ENCODE results near the gene SYT8.

The SYT8 gene

GRCh38 chr11:1838426-1839144, 3.8 kb downstream of the SYT8 start, which contains the start of gene TNNI2:
TNNI2 (plus strand) TSS chr11:1838981; CDS start chr11:1839697, 716 bp downstream.
- no peak within 1 kb of the TSS for H3K18ac ChIP-seq (ENCODE audit: low read length)
- no peak within 1 kb of the TSS for H3K4me2 ChIP-seq (ENCODE audit: low read length)
- H4K91ac ChIP-seq (ENCODE audit: low read depth, low read length) = peak within 1 kb of the TSS; percentile 41
- no peak within 1 kb of the TSS for H2AFZ ChIP-seq (ENCODE audit: insufficient read depth, low read length, poor library complexity)
- WGBS (ENCODE audit: extremely low coverage, insufficient coverage, insufficient read length) = no CpG with 5 or more reads among the region's 32 CpGs
- no peak within 1 kb of the TSS for H4K8ac ChIP-seq (ENCODE audit: low read depth, low read length)
- no peak within 1 kb of the TSS for H4K12ac ChIP-seq (ENCODE audit: low read depth, low read length)
- no peak within 1 kb of the TSS for H3K14ac ChIP-seq (ENCODE audit: low read length)
- no peak within 1 kb of the TSS for H3K4ac ChIP-seq (ENCODE audit: low read depth, low read length)
- peak within 1 kb of the TSS; percentile 35 for H2BK12ac ChIP-seq (ENCODE audit: low read length)
- H3K4me1 ChIP-seq (ENCODE audit: control insufficient read depth in 1 of 2, insufficient read depth in 2 of 2, low read length in 2 of 2) = peaks cover 12 to 14% of the 10 kb centered on the region in 2 experiments
- H2BK5ac ChIP-seq (ENCODE audit: low read depth, low read length, poor library complexity) = no peak within 1 kb of the TSS
- H3K27me3 ChIP-seq (ENCODE audit: insufficient read depth, low read length) = no peaks in the 10 kb centered on the region
- H3K4me3 ChIP-seq (ENCODE audit: low read depth, low read length) = no peak within 1 kb of the TSS
- no peak within 1 kb of the TSS for H3K23ac ChIP-seq (ENCODE audit: low read length)
- no peaks in the 10 kb centered on the region for H3K36me3 ChIP-seq (ENCODE audit: control insufficient read depth in 1 of 2, insufficient read depth in 2 of 2, low read length in 2 of 2)
- no peak within 1 kb of the TSS for H3K27ac ChIP-seq (ENCODE audit: low read depth, low read length)
- H2BK120ac ChIP-seq (ENCODE audit: insufficient read depth, low read length, poor library complexity) = no peak within 1 kb of the TSS
- peaks cover 15% of the 10 kb centered on the region for H3K79me1 ChIP-seq (ENCODE audit: low read length)
- H3K9ac ChIP-seq (ENCODE audit: low read length) = no peak within 1 kb of the TSS
- peak within 1 kb of the TSS; percentile 34 for H2AK5ac ChIP-seq (ENCODE audit: low read length)
- no peaks in the 10 kb centered on the region for H3K9me3 ChIP-seq (ENCODE audit: insufficient read depth, low read depth, low read length)
- peaks cover 3% of the 10 kb centered on the region for H3K79me2 ChIP-seq (ENCODE audit: control insufficient read depth, insufficient read depth, low read length, poor library complexity)
- DNase-seq = no peak

DNA sequence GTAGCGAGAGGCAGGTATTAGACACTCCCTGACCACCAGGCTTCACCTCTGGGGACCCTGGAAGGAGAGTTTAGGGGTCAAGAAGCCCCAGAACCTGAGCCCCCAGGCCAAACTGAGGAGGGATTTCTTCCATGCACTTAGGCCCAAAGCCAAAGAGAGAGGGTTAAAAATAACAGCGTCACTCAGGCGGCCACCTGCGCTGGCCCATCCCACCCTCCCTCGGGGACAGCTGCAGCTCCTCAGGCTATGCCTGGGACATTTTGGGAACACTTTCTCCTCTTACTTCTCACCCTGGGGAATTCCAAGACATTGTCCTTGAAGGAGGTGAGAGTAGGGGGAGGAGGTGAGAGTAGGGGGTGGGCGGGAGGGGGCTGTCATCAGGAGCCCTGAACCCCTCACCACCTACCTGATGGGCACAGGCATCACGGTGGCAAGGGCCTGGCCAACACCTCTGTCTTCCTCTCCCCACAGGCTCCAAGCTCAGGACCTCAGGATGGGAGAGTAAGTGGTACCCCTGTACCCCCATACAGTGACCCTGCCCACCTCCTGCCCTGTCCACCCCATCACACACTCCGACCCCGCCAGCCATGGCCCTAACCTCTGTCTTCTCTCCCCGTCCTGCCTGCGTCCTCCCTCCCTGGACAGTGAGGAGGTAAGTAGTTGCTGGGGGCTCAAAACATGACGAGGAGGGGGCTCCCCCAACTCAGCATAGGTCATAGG, 4.6 kb downstream of the SYT8 start:
- Histone ChIP-seq H3K9ac (ENCODE audit: low read length) (no peak overlapping the region), H3K79me2 (ENCODE audit: control insufficient read depth, insufficient read depth, low read length, poor library complexity) (no peaks in the 10 kb centered on the region), H4K91ac (ENCODE audit: low read depth, low read length) (no peak overlapping the region), H3K4me1 (ENCODE audit: control insufficient read depth in 1 of 2, insufficient read depth in 2 of 2, low read length in 2 of 2) (peaks cover 5 to 7% of the 10 kb centered on the region in 2 experiments), H3K9me3 (ENCODE audit: insufficient read depth, low read depth, low read length) (no peaks in the 10 kb centered on the region), H3K14ac (ENCODE audit: low read length) (no peak overlapping the region), H3K23ac (ENCODE audit: low read length) (no peak overlapping the region), H3K27ac (ENCODE audit: low read depth, low read length) (no peak overlapping the region), H3K79me1 (ENCODE audit: low read length) (peaks cover 10% of the 10 kb centered on the region), H3K4me2 (ENCODE audit: low read length) (no peak overlapping the region), H2BK12ac (ENCODE audit: low read length) (no peak overlapping the region), H3K18ac (ENCODE audit: low read length) (no peak overlapping the region), H2AK5ac (ENCODE audit: low read length) (no peak overlapping the region), H2BK5ac (ENCODE audit: low read depth, low read length, poor library complexity) (no peak overlapping the region), H2AFZ (ENCODE audit: insufficient read depth, low read length, poor library complexity) (no peak overlapping the region), H3K27me3 (ENCODE audit: insufficient read depth, low read length) (no peaks in the 10 kb centered on the region), H3K4ac (ENCODE audit: low read depth, low read length) (no peak overlapping the region), H2BK120ac (ENCODE audit: insufficient read depth, low read length, poor library complexity) (no peak overlapping the region), H3K4me3 (ENCODE audit: low read depth, low read length) (no peak overlapping the region), H3K36me3 (ENCODE audit: control insufficient read depth in 1 of 2, insufficient read depth in 2 of 2, low read length in 2 of 2) (no peaks in the 10 kb centered on the region), H4K8ac (ENCODE audit: low read depth, low read length) (no peak overlapping the region), H4K12ac (ENCODE audit: low read depth, low read length) (no peak overlapping the region)
- WGBS (ENCODE audit: extremely low coverage, insufficient coverage, insufficient read length) = no CpG with 5 or more reads among the region's 12 CpGs
- DNase-seq = no peak

GRCh38 chr11:1839924-1840779, 5.4 kb downstream of the SYT8 start:
- Histone ChIP-seq H2BK5ac (ENCODE audit: low read depth, low read length, poor library complexity) (no peak overlapping the region), H3K79me1 (ENCODE audit: low read length) (peaks cover 2% of the 10 kb centered on the region), H3K4me1 (ENCODE audit: control insufficient read depth in 1 of 2, insufficient read depth in 2 of 2, low read length in 2 of 2) (peaks cover 0 to under 1% of the 10 kb centered on the region in 2 experiments), H3K23ac (ENCODE audit: low read length) (no peak overlapping the region), H2BK12ac (ENCODE audit: low read length) (no peak overlapping the region), H2AK5ac (ENCODE audit: low read length) (no peak overlapping the region), H2BK120ac (ENCODE audit: insufficient read depth, low read length, poor library complexity) (no peak overlapping the region), H3K18ac (ENCODE audit: low read length) (no peak overlapping the region), H3K4ac (ENCODE audit: low read depth, low read length) (no peak overlapping the region), H3K36me3 (ENCODE audit: control insufficient read depth in 1 of 2, insufficient read depth in 2 of 2, low read length in 2 of 2) (no peaks in the 10 kb centered on the region), H4K91ac (ENCODE audit: low read depth, low read length) (no peak overlapping the region), H3K9ac (ENCODE audit: low read length) (no peak overlapping the region), H3K79me2 (ENCODE audit: control insufficient read depth, insufficient read depth, low read length, poor library complexity) (no peaks in the 10 kb centered on the region), H4K12ac (ENCODE audit: low read depth, low read length) (no peak overlapping the region), H3K4me2 (ENCODE audit: low read length) (no peak overlapping the region), H2AFZ (ENCODE audit: insufficient read depth, low read length, poor library complexity) (no peak overlapping the region), H4K8ac (ENCODE audit: low read depth, low read length) (no peak overlapping the region), H3K9me3 (ENCODE audit: insufficient read depth, low read depth, low read length) (no peaks in the 10 kb centered on the region), H3K27ac (ENCODE audit: low read depth, low read length) (no peak overlapping the region), H3K14ac (ENCODE audit: low read length) (no peak overlapping the region), H3K4me3 (ENCODE audit: low read depth, low read length) (no peak overlapping the region), H3K27me3 (ENCODE audit: insufficient read depth, low read length) (no peaks in the 10 kb centered on the region)
- DNase-seq = no peak
- WGBS (ENCODE audit: extremely low coverage, insufficient coverage, insufficient read length) = no CpG with 5 or more reads among the region's 26 CpGs

DNA sequence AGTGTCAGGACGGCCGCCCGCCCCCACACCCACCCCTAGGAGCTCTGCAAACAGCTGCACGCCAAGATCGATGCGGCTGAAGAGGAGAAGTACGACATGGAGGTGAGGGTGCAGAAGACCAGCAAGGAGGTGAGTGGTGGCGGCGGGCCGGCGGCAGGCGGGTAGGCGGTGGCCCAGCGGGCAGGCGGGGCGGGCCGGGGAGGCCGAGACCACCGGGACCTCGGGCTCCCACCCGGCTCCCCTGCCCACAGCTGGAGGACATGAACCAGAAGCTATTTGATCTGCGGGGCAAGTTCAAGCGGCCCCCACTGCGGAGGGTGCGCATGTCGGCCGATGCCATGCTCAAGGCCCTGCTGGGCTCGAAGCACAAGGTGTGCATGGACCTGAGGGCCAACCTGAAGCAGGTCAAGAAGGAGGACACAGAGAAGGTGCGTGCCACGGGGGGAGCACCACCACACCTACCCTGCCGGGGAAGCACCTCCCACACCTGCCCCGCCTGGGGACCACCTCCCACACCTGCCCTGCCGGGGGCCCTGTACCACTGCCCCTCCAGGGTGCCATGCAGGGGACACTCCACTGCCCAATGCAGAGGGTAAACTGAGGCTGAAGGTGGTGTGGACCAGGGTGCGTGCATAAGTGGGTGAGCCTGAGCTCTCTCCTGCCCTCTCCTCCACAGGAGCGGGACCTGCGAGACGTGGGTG, 6.1 kb downstream of the SYT8 start:
- H4K12ac ChIP-seq (ENCODE audit: low read depth, low read length) = no peak overlapping the region
- no peaks in the 10 kb centered on the region for H3K79me1 ChIP-seq (ENCODE audit: low read length)
- H2BK12ac ChIP-seq (ENCODE audit: low read length) = no peak overlapping the region
- no peaks in the 10 kb centered on the region for H3K79me2 ChIP-seq (ENCODE audit: control insufficient read depth, insufficient read depth, low read length, poor library complexity)
- H2BK120ac ChIP-seq (ENCODE audit: insufficient read depth, low read length, poor library complexity) = no peak overlapping the region
- no peak overlapping the region for H4K91ac ChIP-seq (ENCODE audit: low read depth, low read length)
- H3K9ac ChIP-seq (ENCODE audit: low read length) = no peak overlapping the region
- H3K4ac ChIP-seq (ENCODE audit: low read depth, low read length) = no peak overlapping the region
- no peak overlapping the region for H3K4me2 ChIP-seq (ENCODE audit: low read length)
- no peaks in the 10 kb centered on the region for H3K27me3 ChIP-seq (ENCODE audit: insufficient read depth, low read length)
- H3K9me3 ChIP-seq (ENCODE audit: insufficient read depth, low read depth, low read length) = no peaks in the 10 kb centered on the region
- no peak overlapping the region for H3K14ac ChIP-seq (ENCODE audit: low read length)
- no peaks in the 10 kb centered on the region for H3K36me3 ChIP-seq (ENCODE audit: control insufficient read depth in 1 of 2, insufficient read depth in 2 of 2, low read length in 2 of 2)
- WGBS (ENCODE audit: extremely low coverage, insufficient coverage, insufficient read length) = no CpG with 5 or more reads among the region's 37 CpGs
- no peak overlapping the region for H3K18ac ChIP-seq (ENCODE audit: low read length)
- no peak overlapping the region for H2AK5ac ChIP-seq (ENCODE audit: low read length)
- H4K8ac ChIP-seq (ENCODE audit: low read depth, low read length) = no peak overlapping the region
- H3K4me1 ChIP-seq (ENCODE audit: control insufficient read depth in 1 of 2, insufficient read depth in 2 of 2, low read length in 2 of 2) = no peaks in the 10 kb centered on the region
- H3K4me3 ChIP-seq (ENCODE audit: low read depth, low read length) = no peak overlapping the region
- no peak for DNase-seq
- no peak overlapping the region for H3K27ac ChIP-seq (ENCODE audit: low read depth, low read length)
- no peak overlapping the region for H2BK5ac ChIP-seq (ENCODE audit: low read depth, low read length, poor library complexity)
- no peak overlapping the region for H3K23ac ChIP-seq (ENCODE audit: low read length)
- no peak overlapping the region for H2AFZ ChIP-seq (ENCODE audit: insufficient read depth, low read length, poor library complexity)
